OCI-LY1 (cell line): ENCODE data around the gene TPH2.

Source experiments
- H2AFZ ChIP-seq: fragments of 200-600 bp; sonication (generic), shearing (Covaris generic); 2 replicates; pipeline ENCODE4 v1.6.0; 2014; ENCODE audit warnings: antibody characterized with exemption, mild to moderate bottlenecking, low read length
- H3F3A ChIP-seq: fragments of 200-600 bp; sonication (generic), shearing (Covaris generic); 2 replicates; pipeline ENCODE4 v1.6.0; 2014; ENCODE audit warnings: mild to moderate bottlenecking, antibody characterized with exemption, low read length, moderate library complexity; ENCODE audit not compliant: insufficient read depth
- H3K27ac ChIP-seq: fragments of 200-600 bp; sonication (generic); 2 replicates; pipeline ENCODE4 v1.5.1; 2014; ENCODE audit warnings: low read length, mixed run types, mild to moderate bottlenecking, low read depth; ENCODE audit not compliant: poor library complexity, severe bottlenecking
- H3K27me3 ChIP-seq: fragments of 200-600 bp; sonication (generic); 2 replicates; pipeline ENCODE4 v1.6.0; 2014; ENCODE audit warnings: antibody characterized with exemption, mild to moderate bottlenecking, low read length, moderate library complexity; ENCODE audit not compliant: insufficient read depth
- H3K36me3 ChIP-seq: fragments of 200-600 bp; sonication (generic); 2 replicates; pipeline ENCODE4 v1.6.1; 2014; ENCODE audit warnings: mild to moderate bottlenecking, antibody characterized with exemption, low read length, moderate library complexity, mixed read lengths; ENCODE audit not compliant: insufficient read depth
- H3K4me1 ChIP-seq: fragments of 200-600 bp; sonication (generic); 2 replicates; pipeline ENCODE4 v1.5.1; 2014; ENCODE audit warnings: mild to moderate bottlenecking, low read length, moderate library complexity; ENCODE audit not compliant: insufficient read depth, severe bottlenecking
- H3K4me2 ChIP-seq: fragments of 200-600 bp; sonication (generic), shearing (Covaris generic); 2 replicates; pipeline ENCODE4 v1.6.1; 2014; ENCODE audit warnings: low read length
- H3K4me3 ChIP-seq: fragments of 200-600 bp; sonication (generic); 2 replicates; pipeline ENCODE4 v1.5.1; 2014; ENCODE audit warnings: low read length, low read depth, mild to moderate bottlenecking, mixed read lengths; ENCODE audit not compliant: poor library complexity, severe bottlenecking
- H3K79me2 ChIP-seq: fragments of 200-600 bp; shearing (Covaris generic); 2 replicates; pipeline ENCODE4 v1.6.1; 2016; ENCODE audit warnings: mixed run types, low read length, mixed read lengths; ENCODE audit not compliant: insufficient read depth
- H3K9ac ChIP-seq: fragments of 200-600 bp; sonication (generic), shearing (Covaris generic); 2 replicates; pipeline ENCODE4 v1.6.1; 2014; ENCODE audit warnings: mild to moderate bottlenecking, low read length, mixed read lengths
- H3K9me2 ChIP-seq: fragments of 200-600 bp; sonication (generic), shearing (Covaris generic); 2 replicates; pipeline ENCODE4 v1.6.1; 2014; ENCODE audit warnings: low read depth, mild to moderate bottlenecking, low read length, mixed read lengths
- H3K9me3 ChIP-seq: fragments of 200-600 bp; shearing (Covaris generic); 2 replicates; pipeline ENCODE4 v1.6.1; 2014; ENCODE audit warnings: low read length, mixed read lengths
- H4K20me1 ChIP-seq: fragments of 200-600 bp; sonication (generic), shearing (Covaris generic); 2 replicates; pipeline ENCODE4 v1.6.0; 2016; ENCODE audit warnings: mild to moderate bottlenecking, low read length; ENCODE audit not compliant: insufficient read depth
- CTCF ChIP-seq: fragments of 200-600 bp; sonication (generic), shearing (Covaris generic); IDR thresholded peaks from 2 replicates; pipeline ENCODE4 v1.5.1; 2017; ENCODE audit warnings: mild to moderate bottlenecking, antibody characterized with exemption, low read length, moderate library complexity, mixed read lengths
- EZH2 ChIP-seq: fragments of 200-600 bp; sonication (generic), shearing (Covaris generic); IDR thresholded peaks from 2 replicates; pipeline ENCODE4 v1.8.0; 2017; ENCODE audit warnings: borderline replicate concordance, mixed run types, mild to moderate bottlenecking, antibody characterized with exemption, low read length, moderate library complexity, mixed read lengths

Gene TPH2

DNA sequence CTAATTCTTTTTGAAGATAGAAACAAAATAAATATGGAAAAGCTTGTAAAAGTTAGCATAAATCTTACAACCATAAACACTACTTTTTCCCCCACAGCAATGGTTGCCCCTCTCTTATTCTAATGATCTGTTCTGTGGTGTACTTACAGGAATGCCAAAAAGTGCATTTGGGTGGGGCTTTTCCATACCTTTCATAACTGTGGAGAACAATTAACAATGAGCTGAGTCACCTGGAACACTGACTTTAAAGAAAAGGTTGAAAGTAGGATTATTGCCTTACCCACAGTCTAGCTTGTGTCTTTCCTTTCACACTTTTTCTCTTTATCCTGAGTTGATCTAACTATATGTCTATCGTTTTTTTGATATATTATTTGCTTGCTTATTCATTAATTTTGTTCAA lies 86.9 kb downstream of the TPH2 start:
- H2AFZ ChIP-seq: no peak overlapping the region
- TF ChIP-seq EZH2 (no peak), CTCF (no peak)

GRCh38 chr12:72028966-72029365 lies 90.3 kb downstream of the TPH2 start:
- no peaks in the 10 kb centered on the region for H3K79me2 ChIP-seq
- TF ChIP-seq EZH2: no peak
- TF ChIP-seq CTCF: no peak
- H3K9me2 ChIP-seq: no peaks in the 10 kb centered on the region
- H3K4me3 ChIP-seq: no peak overlapping the region
- H2AFZ ChIP-seq: no peak overlapping the region
- H3K9ac ChIP-seq: no peak overlapping the region
- no peaks in the 10 kb centered on the region for H3K9me3 ChIP-seq
- no peak overlapping the region for H3K27ac ChIP-seq
- H3F3A ChIP-seq: no peaks in the 10 kb centered on the region
- H3K27me3 ChIP-seq: no peaks in the 10 kb centered on the region
- no peak overlapping the region for H3K4me2 ChIP-seq
- H4K20me1 ChIP-seq: no peaks in the 10 kb centered on the region
- no peaks in the 10 kb centered on the region for H3K36me3 ChIP-seq
- H3K4me1 ChIP-seq: no peaks in the 10 kb centered on the region

More for the DNA sequence above, 86.9 kb downstream of the TPH2 start:
- Histone ChIP-seq H3K79me2 (no peaks in the 10 kb centered on the region), H3F3A (no peaks in the 10 kb centered on the region), H3K27me3 (no peaks in the 10 kb centered on the region), H3K4me3 (no peak overlapping the region), H3K4me1 (no peaks in the 10 kb centered on the region), H3K9me2 (no peaks in the 10 kb centered on the region), H3K9me3 (no peaks in the 10 kb centered on the region), H3K27ac (no peak overlapping the region), H3K4me2 (no peak overlapping the region), H4K20me1 (no peaks in the 10 kb centered on the region), H3K36me3 (no peaks in the 10 kb centered on the region), H3K9ac (no peak overlapping the region)

DNA sequence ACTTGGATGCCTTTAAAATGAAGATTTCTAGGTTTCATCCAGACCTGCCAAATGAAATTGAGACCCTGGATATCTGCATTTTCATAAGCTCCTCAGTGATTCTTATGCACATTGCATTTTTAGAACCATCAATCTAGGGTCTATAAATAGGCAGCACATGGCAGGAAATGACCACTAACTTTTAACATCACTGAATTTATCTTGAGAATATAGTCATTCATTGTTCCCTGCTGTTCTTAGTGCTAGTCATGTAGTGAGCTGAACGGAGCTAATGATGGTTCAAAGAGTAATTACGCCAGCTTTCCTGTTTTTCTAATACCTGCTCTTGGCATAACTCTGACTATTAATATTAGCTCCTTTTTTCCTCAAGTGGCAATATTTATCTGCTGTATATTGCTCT lies 91.6 kb downstream of the TPH2 start:
- no peaks in the 10 kb centered on the region for H3K36me3 ChIP-seq
- H3K27me3 ChIP-seq: no peaks in the 10 kb centered on the region
- H4K20me1 ChIP-seq: no peaks in the 10 kb centered on the region
- H3K9me3 ChIP-seq: no peaks in the 10 kb centered on the region
- H3K4me2 ChIP-seq: no peak overlapping the region
- H3K4me3 ChIP-seq: no peak overlapping the region
- H2AFZ ChIP-seq: no peak overlapping the region
- no peaks in the 10 kb centered on the region for H3F3A ChIP-seq
- no peak for TF ChIP-seq CTCF
- no peak for TF ChIP-seq EZH2
- no peaks in the 10 kb centered on the region for H3K79me2 ChIP-seq
- H3K27ac ChIP-seq: no peak overlapping the region
- H3K4me1 ChIP-seq: no peaks in the 10 kb centered on the region
- no peak overlapping the region for H3K9ac ChIP-seq
- no peaks in the 10 kb centered on the region for H3K9me2 ChIP-seq
